OCI-LY7 (cell line): ENCODE measurements around the gene CDK14.

Experiments
- EZH2phosphoT487 ChIP-seq: fragments of 200-600 bp; sonication (generic); IDR thresholded peaks from 2 replicates; pipeline ENCODE4 v1.6.1; 2018; ENCODE audit warnings: low read depth, borderline replicate concordance, mild to moderate bottlenecking, mixed run types, antibody characterized with exemption, low read length, moderate library complexity, mixed read lengths
- TF ChIP-seq, protein P1 (sequence below): fragments of 200-600 bp; sonication (generic); conservative IDR thresholded peaks from 2 replicates; pipeline ENCODE4 v1.5.1; 2014; ENCODE audit warnings: mild to moderate bottlenecking, antibody characterized with exemption, low read length, moderate library complexity, mixed read lengths

- TF ChIP-seq, protein P1, sequence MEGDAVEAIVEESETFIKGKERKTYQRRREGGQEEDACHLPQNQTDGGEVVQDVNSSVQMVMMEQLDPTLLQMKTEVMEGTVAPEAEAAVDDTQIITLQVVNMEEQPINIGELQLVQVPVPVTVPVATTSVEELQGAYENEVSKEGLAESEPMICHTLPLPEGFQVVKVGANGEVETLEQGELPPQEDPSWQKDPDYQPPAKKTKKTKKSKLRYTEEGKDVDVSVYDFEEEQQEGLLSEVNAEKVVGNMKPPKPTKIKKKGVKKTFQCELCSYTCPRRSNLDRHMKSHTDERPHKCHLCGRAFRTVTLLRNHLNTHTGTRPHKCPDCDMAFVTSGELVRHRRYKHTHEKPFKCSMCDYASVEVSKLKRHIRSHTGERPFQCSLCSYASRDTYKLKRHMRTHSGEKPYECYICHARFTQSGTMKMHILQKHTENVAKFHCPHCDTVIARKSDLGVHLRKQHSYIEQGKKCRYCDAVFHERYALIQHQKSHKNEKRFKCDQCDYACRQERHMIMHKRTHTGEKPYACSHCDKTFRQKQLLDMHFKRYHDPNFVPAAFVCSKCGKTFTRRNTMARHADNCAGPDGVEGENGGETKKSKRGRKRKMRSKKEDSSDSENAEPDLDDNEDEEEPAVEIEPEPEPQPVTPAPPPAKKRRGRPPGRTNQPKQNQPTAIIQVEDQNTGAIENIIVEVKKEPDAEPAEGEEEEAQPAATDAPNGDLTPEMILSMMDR = no peak
- TF ChIP-seq EZH2phosphoT487 = no peak
These were observed 398.5 kb downstream of the CDK14 start for GRCh38 chr7:90994601-90995000.
